ENCODE data around the gene SPAG16. TPM values are rescaled to one million over a fixed set of nuclear protein-coding genes. Genes with fewer than 3 reads are reported as not detected.

SPAG16 gene
- total RNA-seq, 6 experiments from 2014 or later: 15.4 to 20.0 (median 17.5) TPM

GRCh38 chr2:214203744-214204289 lies 919.6 kb downstream of the SPAG16 start:
- H3K9me3 Mint-ChIP-seq: no peaks in the 10 kb centered on the region
- no peak overlapping the region for H3K4me3 Mint-ChIP-seq
- no peak for TF ChIP-seq CTCF (IDR thresholded peaks at IDR 0.05)
- peaks cover 16% of the 10 kb centered on the region for H3K4me1 Mint-ChIP-seq (ENCODE audit: low read depth)
- DNase-seq: peak; percentile 3
- H3K27ac Mint-ChIP-seq: no peak overlapping the region; the same call in 1 of the 2 replicates
- H3K36me3 Mint-ChIP-seq (ENCODE audit: low read depth): no peaks in the 10 kb centered on the region
- H3K27me3 Mint-ChIP-seq (ENCODE audit: insufficient read depth): peaks cover 2% of the 10 kb centered on the region

- TF ChIP-seq CTCF (IDR thresholded peaks at IDR 0.05): no peak
These were observed 930.8 kb downstream of the SPAG16 start for GRCh38 chr2:214215107-214215506.

GRCh38 chr2:214217136-214217535 lies 932.9 kb downstream of the SPAG16 start:
- H3K9me3 Mint-ChIP-seq: no peaks in the 10 kb centered on the region
- peaks cover 13% of the 10 kb centered on the region for H3K4me1 Mint-ChIP-seq (ENCODE audit: low read depth)
- DNase-seq: no peak
- no peaks in the 10 kb centered on the region for H3K36me3 Mint-ChIP-seq (ENCODE audit: low read depth)
- H3K27ac Mint-ChIP-seq: no peak overlapping the region
- TF ChIP-seq CTCF (IDR thresholded peaks at IDR 0.05): no peak
- no peaks in the 10 kb centered on the region for H3K27me3 Mint-ChIP-seq (ENCODE audit: insufficient read depth)
- no peak overlapping the region for H3K4me3 Mint-ChIP-seq

More at GRCh38 chr2:214215107-214215506, 930.8 kb downstream of the SPAG16 start:
- Mint-ChIP-seq H3K4me1 (ENCODE audit: low read depth) (no peaks in the 10 kb centered on the region), H3K4me3 (no peak overlapping the region), H3K27me3 (ENCODE audit: insufficient read depth) (no peaks in the 10 kb centered on the region), H3K27ac (no peak overlapping the region), H3K36me3 (ENCODE audit: low read depth) (no peaks in the 10 kb centered on the region), H3K9me3 (no peaks in the 10 kb centered on the region)
- no peak for DNase-seq

GRCh38 chr2:214217599-214217998 lies 933.3 kb downstream of the SPAG16 start:
- H3K4me1 Mint-ChIP-seq (ENCODE audit: low read depth): peaks cover 13% of the 10 kb centered on the region
- H3K4me3 Mint-ChIP-seq: no peak overlapping the region
- no peaks in the 10 kb centered on the region for H3K27me3 Mint-ChIP-seq (ENCODE audit: insufficient read depth)
- H3K36me3 Mint-ChIP-seq (ENCODE audit: low read depth): no peaks in the 10 kb centered on the region
- TF ChIP-seq CTCF (IDR thresholded peaks at IDR 0.05): no peak
- no peak overlapping the region for H3K27ac Mint-ChIP-seq
- H3K9me3 Mint-ChIP-seq: no peaks in the 10 kb centered on the region
- DNase-seq: no peak

- no peaks in the 10 kb centered on the region; the same call in 1 of the 2 replicates for H3K27me3 Mint-ChIP-seq (ENCODE audit: insufficient read depth)
- no peak overlapping the region for H3K27ac Mint-ChIP-seq
- DNase-seq: no peak
- no peaks in the 10 kb centered on the region for H3K36me3 Mint-ChIP-seq (ENCODE audit: low read depth)
- H3K4me3 Mint-ChIP-seq: no peak overlapping the region
- no peaks in the 10 kb centered on the region for H3K9me3 Mint-ChIP-seq
- no peak for TF ChIP-seq CTCF (IDR thresholded peaks at IDR 0.05)
- peaks cover 13% of the 10 kb centered on the region for H3K4me1 Mint-ChIP-seq (ENCODE audit: low read depth)
These were observed 936.0 kb downstream of the SPAG16 start for GRCh38 chr2:214220251-214220650.
